ENCODE results near the gene TGIF2. TPM values are rescaled to one million over a fixed set of nuclear protein-coding genes. Genes with fewer than 3 reads are reported as not detected.

Gene TGIF2
- total and polyA plus RNA-seq, 2 of the 13 experiments (the other 11 are each of a cell fraction or from before 2014, with no cell fraction given), result 41.3 to 53.9 TPM

DNA sequence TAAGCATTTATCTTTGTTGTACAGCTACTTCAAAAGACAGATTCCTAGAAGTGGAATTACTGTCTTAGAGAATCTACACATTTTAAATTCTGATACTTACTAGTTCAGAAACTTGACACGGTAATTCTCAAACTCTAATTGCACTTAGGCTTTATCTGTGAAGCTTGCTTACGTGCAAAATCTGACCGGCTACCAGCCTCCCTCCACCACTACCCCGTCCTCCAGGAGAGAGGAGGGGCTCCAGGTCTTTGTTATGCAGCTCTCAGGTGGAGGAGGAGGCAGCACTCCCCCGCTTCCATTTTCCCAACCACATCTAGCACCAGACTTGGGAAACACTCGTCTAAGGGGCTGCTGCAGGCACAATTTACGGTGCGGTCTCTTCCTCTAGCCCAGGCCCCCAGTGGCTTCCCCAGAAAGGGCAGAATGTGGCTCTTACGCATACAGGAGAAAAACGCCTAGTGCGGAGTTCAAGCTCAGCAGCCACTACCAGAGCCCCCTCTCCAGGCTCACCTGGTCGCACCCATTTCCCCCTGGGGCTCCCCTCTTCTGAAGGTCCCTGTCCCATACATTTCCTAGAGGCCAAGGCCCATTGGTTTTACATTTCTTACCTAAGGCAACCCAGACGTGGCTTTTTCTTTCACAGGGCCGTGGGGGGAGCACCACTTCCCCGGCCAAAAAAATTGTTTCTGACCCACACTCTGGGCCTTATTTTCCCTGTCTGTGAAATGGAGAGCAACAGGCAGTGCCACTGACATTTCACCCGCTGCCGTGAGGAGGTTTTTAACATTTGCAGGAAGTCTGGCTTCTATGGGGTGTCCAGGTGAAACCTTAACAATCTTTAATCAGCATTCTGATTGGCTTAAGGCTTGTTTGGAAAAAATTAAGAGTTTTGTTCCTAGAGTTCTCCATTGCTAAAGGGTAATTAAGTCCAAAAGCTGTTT lies 1.6 kb upstream of the TGIF2 start (continued):
- no peak for TF ChIP-seq RAD51 (IDR thresholded peaks at IDR 0.05; ENCODE audit: borderline replicate concordance)
- 0 out of 2 replicates have a peak, but pooled peaks have one; percentile 71 for TF ChIP-seq ZNF343 (CRISPR knock-in tag; IDR thresholded peaks at IDR 0.05)
- TF ChIP-seq KAT8 (CRISPR knock-in tag; IDR thresholded peaks at IDR 0.05), result peak; percentile 48; the same call in 1 of the 2 replicates
- TF ChIP-seq MEIS1 (CRISPR knock-in tag; IDR thresholded peaks at IDR 0.05; ENCODE audit: borderline replicate concordance), result peak; percentile 65
- 0 out of 2 replicates have a peak, but pooled peaks have one; percentile 66 for TF ChIP-seq NFATC3 (CRISPR knock-in tag; IDR thresholded peaks at IDR 0.05)
- TF ChIP-seq, protein P1, sequence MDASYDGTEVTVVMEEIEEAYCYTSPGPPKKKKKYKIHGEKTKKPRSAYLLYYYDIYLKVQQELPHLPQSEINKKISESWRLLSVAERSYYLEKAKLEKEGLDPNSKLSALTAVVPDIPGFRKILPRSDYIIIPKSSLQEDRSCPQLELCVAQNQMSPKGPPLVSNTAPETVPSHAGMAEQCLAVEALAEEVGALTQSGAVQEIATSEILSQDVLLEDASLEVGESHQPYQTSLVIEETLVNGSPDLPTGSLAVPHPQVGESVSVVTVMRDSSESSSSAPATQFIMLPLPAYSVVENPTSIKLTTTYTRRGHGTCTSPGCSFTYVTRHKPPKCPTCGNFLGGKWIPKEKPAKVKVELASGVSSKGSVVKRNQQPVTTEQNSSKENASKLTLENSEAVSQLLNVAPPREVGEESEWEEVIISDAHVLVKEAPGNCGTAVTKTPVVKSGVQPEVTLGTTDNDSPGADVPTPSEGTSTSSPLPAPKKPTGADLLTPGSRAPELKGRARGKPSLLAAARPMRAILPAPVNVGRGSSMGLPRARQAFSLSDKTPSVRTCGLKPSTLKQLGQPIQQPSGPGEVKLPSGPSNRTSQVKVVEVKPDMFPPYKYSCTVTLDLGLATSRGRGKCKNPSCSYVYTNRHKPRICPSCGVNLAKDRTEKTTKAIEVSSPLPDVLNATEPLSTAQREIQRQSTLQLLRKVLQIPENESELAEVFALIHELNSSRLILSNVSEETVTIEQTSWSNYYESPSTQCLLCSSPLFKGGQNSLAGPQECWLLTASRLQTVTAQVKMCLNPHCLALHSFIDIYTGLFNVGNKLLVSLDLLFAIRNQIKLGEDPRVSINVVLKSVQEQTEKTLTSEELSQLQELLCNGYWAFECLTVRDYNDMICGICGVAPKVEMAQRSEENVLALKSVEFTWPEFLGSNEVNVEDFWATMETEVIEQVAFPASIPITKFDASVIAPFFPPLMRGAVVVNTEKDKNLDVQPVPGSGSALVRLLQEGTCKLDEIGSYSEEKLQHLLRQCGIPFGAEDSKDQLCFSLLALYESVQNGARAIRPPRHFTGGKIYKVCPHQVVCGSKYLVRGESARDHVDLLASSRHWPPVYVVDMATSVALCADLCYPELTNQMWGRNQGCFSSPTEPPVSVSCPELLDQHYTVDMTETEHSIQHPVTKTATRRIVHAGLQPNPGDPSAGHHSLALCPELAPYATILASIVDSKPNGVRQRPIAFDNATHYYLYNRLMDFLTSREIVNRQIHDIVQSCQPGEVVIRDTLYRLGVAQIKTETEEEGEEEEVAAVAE (CRISPR knock-in tag; IDR thresholded peaks at IDR 0.05; ENCODE audit: borderline replicate concordance), result peak; percentile 63; the same call in 1 of the 2 replicates
- TF ChIP-seq ZNF83 (CRISPR knock-in tag; IDR thresholded peaks at IDR 0.05; ENCODE audit: borderline replicate concordance), result 0 out of 2 replicates have a peak, but pooled peaks have one; percentile 76
- no peak for TF ChIP-seq ZNF616 (CRISPR knock-in tag; IDR thresholded peaks at IDR 0.05; ENCODE audit: low read depth)
- TF ChIP-seq SOX5 (CRISPR knock-in tag; IDR thresholded peaks at IDR 0.05; ENCODE audit: borderline replicate concordance), result no peak
- TF ChIP-seq TSC22D2 (CRISPR knock-in tag; IDR thresholded peaks at IDR 0.05; ENCODE audit: borderline replicate concordance), result 0 out of 2 replicates have a peak, but pooled peaks have one; percentile 38
- TF ChIP-seq, protein P2, sequence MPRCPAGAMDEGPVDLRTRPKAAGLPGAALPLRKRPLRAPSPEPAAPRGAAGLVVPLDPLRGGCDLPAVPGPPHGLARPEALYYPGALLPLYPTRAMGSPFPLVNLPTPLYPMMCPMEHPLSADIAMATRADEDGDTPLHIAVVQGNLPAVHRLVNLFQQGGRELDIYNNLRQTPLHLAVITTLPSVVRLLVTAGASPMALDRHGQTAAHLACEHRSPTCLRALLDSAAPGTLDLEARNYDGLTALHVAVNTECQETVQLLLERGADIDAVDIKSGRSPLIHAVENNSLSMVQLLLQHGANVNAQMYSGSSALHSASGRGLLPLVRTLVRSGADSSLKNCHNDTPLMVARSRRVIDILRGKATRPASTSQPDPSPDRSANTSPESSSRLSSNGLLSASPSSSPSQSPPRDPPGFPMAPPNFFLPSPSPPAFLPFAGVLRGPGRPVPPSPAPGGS (CRISPR knock-in tag; IDR thresholded peaks at IDR 0.05), result peak; percentile 33; the same call in 1 of the 2 replicates
- TF ChIP-seq GZF1 (CRISPR knock-in tag; IDR thresholded peaks at IDR 0.05), result 0 out of 2 replicates have a peak, but pooled peaks have one; percentile 43
- peak; percentile 39 for TF ChIP-seq KDM2A (CRISPR knock-in tag; IDR thresholded peaks at IDR 0.05; ENCODE audit: borderline replicate concordance, low read depth)
- 0 out of 2 replicates have a peak, but pooled peaks have one; percentile 68 for TF ChIP-seq ZNF788 (CRISPR knock-in tag; IDR thresholded peaks at IDR 0.05; ENCODE audit: borderline replicate concordance)
- TF ChIP-seq, protein P3, sequence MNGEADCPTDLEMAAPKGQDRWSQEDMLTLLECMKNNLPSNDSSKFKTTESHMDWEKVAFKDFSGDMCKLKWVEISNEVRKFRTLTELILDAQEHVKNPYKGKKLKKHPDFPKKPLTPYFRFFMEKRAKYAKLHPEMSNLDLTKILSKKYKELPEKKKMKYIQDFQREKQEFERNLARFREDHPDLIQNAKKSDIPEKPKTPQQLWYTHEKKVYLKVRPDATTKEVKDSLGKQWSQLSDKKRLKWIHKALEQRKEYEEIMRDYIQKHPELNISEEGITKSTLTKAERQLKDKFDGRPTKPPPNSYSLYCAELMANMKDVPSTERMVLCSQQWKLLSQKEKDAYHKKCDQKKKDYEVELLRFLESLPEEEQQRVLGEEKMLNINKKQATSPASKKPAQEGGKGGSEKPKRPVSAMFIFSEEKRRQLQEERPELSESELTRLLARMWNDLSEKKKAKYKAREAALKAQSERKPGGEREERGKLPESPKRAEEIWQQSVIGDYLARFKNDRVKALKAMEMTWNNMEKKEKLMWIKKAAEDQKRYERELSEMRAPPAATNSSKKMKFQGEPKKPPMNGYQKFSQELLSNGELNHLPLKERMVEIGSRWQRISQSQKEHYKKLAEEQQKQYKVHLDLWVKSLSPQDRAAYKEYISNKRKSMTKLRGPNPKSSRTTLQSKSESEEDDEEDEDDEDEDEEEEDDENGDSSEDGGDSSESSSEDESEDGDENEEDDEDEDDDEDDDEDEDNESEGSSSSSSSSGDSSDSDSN (CRISPR knock-in tag; IDR thresholded peaks at IDR 0.05), result peak; percentile 69; the same call in 1 of the 2 replicates
- TF ChIP-seq ZNF768 (CRISPR knock-in tag; IDR thresholded peaks at IDR 0.05), result peak; percentile 23; the same call in 1 of the 2 replicates
- TF ChIP-seq, protein P4, sequence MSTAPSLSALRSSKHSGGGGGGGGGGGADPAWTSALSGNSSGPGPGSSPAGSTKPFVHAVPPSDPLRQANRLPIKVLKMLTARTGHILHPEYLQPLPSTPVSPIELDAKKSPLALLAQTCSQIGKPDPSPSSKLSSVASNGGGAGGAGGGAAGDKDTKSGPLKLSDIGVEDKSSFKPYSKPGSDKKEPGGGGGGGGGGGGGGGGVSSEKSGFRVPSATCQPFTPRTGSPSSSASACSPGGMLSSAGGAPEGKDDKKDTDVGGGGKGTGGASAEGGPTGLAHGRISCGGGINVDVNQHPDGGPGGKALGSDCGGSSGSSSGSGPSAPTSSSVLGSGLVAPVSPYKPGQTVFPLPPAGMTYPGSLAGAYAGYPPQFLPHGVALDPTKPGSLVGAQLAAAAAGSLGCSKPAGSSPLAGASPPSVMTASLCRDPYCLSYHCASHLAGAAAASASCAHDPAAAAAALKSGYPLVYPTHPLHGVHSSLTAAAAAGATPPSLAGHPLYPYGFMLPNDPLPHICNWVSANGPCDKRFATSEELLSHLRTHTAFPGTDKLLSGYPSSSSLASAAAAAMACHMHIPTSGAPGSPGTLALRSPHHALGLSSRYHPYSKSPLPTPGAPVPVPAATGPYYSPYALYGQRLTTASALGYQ (CRISPR knock-in tag; IDR thresholded peaks at IDR 0.05), result no peak
